Mammary epithelial cell (primary cell): ENCODE results near the gene CBX7.

ENCODE experiments used
- CTCF ChIP-seq, 2 donors: IDR thresholded peaks in 1 of 2; conservative IDR thresholded peaks in 1 of 2; 2 replicates each; pipeline ENCODE4 v1.5.1; 2011 to 2012; ENCODE audit warnings: inconsistent platforms in 2 of 2, low read length in 2 of 2, mild to moderate bottlenecking in 2 of 2, control low read depth in 1 of 2, low read depth in 1 of 2; ENCODE audit not compliant: insufficient read depth in 1 of 2; ENCODE audit errors: extremely low read depth in 1 of 2
- EZH2 ChIP-seq: IDR thresholded peaks from 2 replicates; pipeline ENCODE4 v1.6.1; 2012; ENCODE audit warnings: low read length, inconsistent platforms, borderline replicate concordance

DNA sequence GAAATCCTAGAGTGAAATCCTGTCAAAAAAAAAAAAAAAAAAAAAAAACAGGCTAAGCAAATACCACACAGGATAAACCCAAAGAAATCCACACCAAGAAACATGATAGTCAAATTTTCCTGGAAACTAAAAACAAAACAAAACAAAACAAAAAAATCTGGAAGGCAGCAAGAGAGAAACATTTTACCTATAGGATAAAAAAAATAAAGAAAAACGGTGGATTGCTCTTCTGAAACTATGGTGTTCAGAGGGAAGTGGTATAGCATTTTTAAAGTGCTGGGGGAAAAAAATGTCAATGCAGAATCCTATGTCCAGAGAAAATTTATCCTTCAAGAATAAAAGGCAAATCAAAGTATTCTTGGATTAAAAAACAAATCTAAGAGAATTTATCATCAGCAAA lies 41.6 kb upstream of the CBX7 start:
- TF ChIP-seq CTCF (conservative IDR thresholded peaks at IDR 0.05 in 1 of 2, IDR thresholded peaks at IDR 0.05 in 1 of 2; ENCODE audit: extremely low read depth in 1 of 2, insufficient read depth in 1 of 2, low read depth in 1 of 2, low read length in 2 of 2) = no peak
- TF ChIP-seq EZH2 = no peak
